GM12864 (cell line): ENCODE data around the gene SPPL3.

Experiments
- DNase-seq: peaks from one replicate; pipeline ENCODE4 v3.0.0-alpha.2; 2011; ENCODE audit warnings: low read depth
- H3K4me3 ChIP-seq: 2 replicates; pipeline ENCODE4 v1.5.1; 2011; ENCODE audit warnings: mild to moderate bottlenecking, low read depth, low read length, control low read depth
- CTCF ChIP-seq: IDR thresholded peaks from 2 replicates; pipeline ENCODE4 v1.5.1; 2011; ENCODE audit warnings: low read depth, mild to moderate bottlenecking, moderate library complexity, low read length, control low read depth, inconsistent platforms; ENCODE audit errors: missing control alignments

The SPPL3 gene

GRCh38 chr12:120760349-120761254, 143.6 kb downstream of the SPPL3 start:
- TF ChIP-seq CTCF: no peak
- DNase-seq: no peak
- H3K4me3 ChIP-seq: no peak overlapping the region

GRCh38 chr12:120759591-120760348, 144.4 kb downstream of the SPPL3 start:
- H3K4me3 ChIP-seq: no peak overlapping the region
- no peak for TF ChIP-seq CTCF
- no peak for DNase-seq

GRCh38 chr12:120758798-120759590, 145.2 kb downstream of the SPPL3 start:
- no peak for DNase-seq
- H3K4me3 ChIP-seq: no peak overlapping the region
- TF ChIP-seq CTCF: no peak

- no peak overlapping the region for H3K4me3 ChIP-seq
- no peak for DNase-seq
- no peak for TF ChIP-seq CTCF
Measured at GRCh38 chr12:120757949-120758348, 146.2 kb downstream of the SPPL3 start.

- no peak for TF ChIP-seq CTCF
- H3K4me3 ChIP-seq: no peak overlapping the region
- no peak for DNase-seq
Measured at GRCh38 chr12:120757226-120757742, 146.9 kb downstream of the SPPL3 start.

GRCh38 chr12:120755269-120755668, 148.9 kb downstream of the SPPL3 start:
- no peak overlapping the region for H3K4me3 ChIP-seq
- TF ChIP-seq CTCF: no peak
- no peak for DNase-seq
